ENCODE measurements around the gene DPP6. TPM values are rescaled to one million over a fixed set of nuclear protein-coding genes. Genes with fewer than 3 reads are reported as not detected.

DPP6 gene
- total and polyA plus RNA-seq, 9 donors = 3.3 to 11.5 (median 4.7) TPM

GRCh38 chr7:154837622-154838021, 785.4 kb downstream of the DPP6 start:
- DNase-seq = no peak
- H3K36me3 ChIP-seq (ENCODE audit: control insufficient read depth, insufficient read depth, low read length) = no peaks in the 10 kb centered on the region

GRCh38 chr7:154840086-154840485, 787.9 kb downstream of the DPP6 start:
- H3K36me3 ChIP-seq (ENCODE audit: control insufficient read depth, insufficient read depth, low read length) = no peaks in the 10 kb centered on the region
- H3K9me3 ChIP-seq (replicated peaks; ENCODE audit: control insufficient read depth, low read depth, low read length) = no peaks in the 10 kb centered on the region
- no peaks in the 10 kb centered on the region for H3K27me3 ChIP-seq (ENCODE audit: control insufficient read depth, insufficient read depth, low read length)
- H3K4me3 ChIP-seq (ENCODE audit: low read length) = no peak overlapping the region
- peaks cover 5% of the 10 kb centered on the region for H3K4me1 ChIP-seq (ENCODE audit: control insufficient read depth, insufficient read depth, low read length)
- WGBS (ENCODE audit: insufficient coverage) = 91% methylated on average over 4 of the region's 7 CpGs
- H3K27ac ChIP-seq (ENCODE audit: low read length) = no peak overlapping the region
- no peak for DNase-seq

More at GRCh38 chr7:154837622-154838021, 785.4 kb downstream of the DPP6 start:
- no CpG with 5 or more reads among the region's 5 CpGs for WGBS (ENCODE audit: insufficient coverage)
- Histone ChIP-seq H3K27me3 (ENCODE audit: control insufficient read depth, insufficient read depth, low read length) (no peaks in the 10 kb centered on the region), H3K4me1 (ENCODE audit: control insufficient read depth, insufficient read depth, low read length) (peaks cover 5% of the 10 kb centered on the region), H3K9me3 (replicated peaks; ENCODE audit: control insufficient read depth, low read depth, low read length) (no peaks in the 10 kb centered on the region), H3K27ac (ENCODE audit: low read length) (no peak overlapping the region), H3K4me3 (ENCODE audit: low read length) (no peak overlapping the region)

- DNase-seq = peak; percentile 48
- WGBS (ENCODE audit: insufficient coverage) = 22% methylated on average over 1 of the region's 18 CpGs
Observed at GRCh38 chr7:154841731-154842331, 789.6 kb downstream of the DPP6 start.

GRCh38 chr7:154842591-154842990, 790.4 kb downstream of the DPP6 start:
- H3K27me3 ChIP-seq (ENCODE audit: control insufficient read depth, insufficient read depth, low read length) = no peaks in the 10 kb centered on the region
- no peaks in the 10 kb centered on the region for H3K36me3 ChIP-seq (ENCODE audit: control insufficient read depth, insufficient read depth, low read length)
- no peaks in the 10 kb centered on the region for H3K4me1 ChIP-seq (ENCODE audit: control insufficient read depth, insufficient read depth, low read length)
- no peaks in the 10 kb centered on the region for H3K9me3 ChIP-seq (replicated peaks; ENCODE audit: control insufficient read depth, low read depth, low read length)
- WGBS (ENCODE audit: insufficient coverage) = 53% methylated on average over 3 of the region's 6 CpGs
- DNase-seq = no peak
- H3K27ac ChIP-seq (ENCODE audit: low read length) = no peak overlapping the region
- H3K4me3 ChIP-seq (ENCODE audit: low read length) = no peak overlapping the region

More at GRCh38 chr7:154841731-154842331, 789.6 kb downstream of the DPP6 start:
- no peaks in the 10 kb centered on the region for H3K4me1 ChIP-seq (ENCODE audit: control insufficient read depth, insufficient read depth, low read length)
- H3K27me3 ChIP-seq (ENCODE audit: control insufficient read depth, insufficient read depth, low read length) = no peaks in the 10 kb centered on the region
- no peaks in the 10 kb centered on the region for H3K36me3 ChIP-seq (ENCODE audit: control insufficient read depth, insufficient read depth, low read length)
- no peak overlapping the region for H3K4me3 ChIP-seq (ENCODE audit: low read length)
- no peak overlapping the region for H3K27ac ChIP-seq (ENCODE audit: low read length)
- no peaks in the 10 kb centered on the region for H3K9me3 ChIP-seq (replicated peaks; ENCODE audit: control insufficient read depth, low read depth, low read length)

- 93% methylated on average over 4 of the region's 5 CpGs for WGBS (ENCODE audit: insufficient coverage)
- H3K27ac ChIP-seq (ENCODE audit: low read length) = no peak overlapping the region
- no peaks in the 10 kb centered on the region for H3K4me1 ChIP-seq (ENCODE audit: control insufficient read depth, insufficient read depth, low read length)
- no peaks in the 10 kb centered on the region for H3K27me3 ChIP-seq (ENCODE audit: control insufficient read depth, insufficient read depth, low read length)
- no peaks in the 10 kb centered on the region for H3K9me3 ChIP-seq (replicated peaks; ENCODE audit: control insufficient read depth, low read depth, low read length)
- H3K36me3 ChIP-seq (ENCODE audit: control insufficient read depth, insufficient read depth, low read length) = no peaks in the 10 kb centered on the region
- H3K4me3 ChIP-seq (ENCODE audit: low read length) = no peak overlapping the region
- no peak for DNase-seq
Observed at GRCh38 chr7:154843670-154844237, 791.6 kb downstream of the DPP6 start.

- 55% methylated on average over 2 of the region's 5 CpGs for WGBS (ENCODE audit: insufficient coverage)
- DNase-seq = no peak
- Histone ChIP-seq H3K4me1 (ENCODE audit: control insufficient read depth, insufficient read depth, low read length) (no peaks in the 10 kb centered on the region), H3K9me3 (replicated peaks; ENCODE audit: control insufficient read depth, low read depth, low read length) (peaks cover 2% of the 10 kb centered on the region), H3K27me3 (ENCODE audit: control insufficient read depth, insufficient read depth, low read length) (no peaks in the 10 kb centered on the region), H3K36me3 (ENCODE audit: control insufficient read depth, insufficient read depth, low read length) (no peaks in the 10 kb centered on the region), H3K4me3 (ENCODE audit: low read length) (no peak overlapping the region), H3K27ac (ENCODE audit: low read length) (no peak overlapping the region)
Observed at GRCh38 chr7:154844499-154844898, 792.3 kb downstream of the DPP6 start.

GRCh38 chr7:154844955-154845354, 792.8 kb downstream of the DPP6 start:
- no peak overlapping the region for H3K27ac ChIP-seq (ENCODE audit: low read length)
- H3K27me3 ChIP-seq (ENCODE audit: control insufficient read depth, insufficient read depth, low read length) = no peaks in the 10 kb centered on the region
- WGBS (ENCODE audit: insufficient coverage) = no CpG with 5 or more reads among the region's 5 CpGs
- no peaks in the 10 kb centered on the region for H3K4me1 ChIP-seq (ENCODE audit: control insufficient read depth, insufficient read depth, low read length)
- H3K9me3 ChIP-seq (replicated peaks; ENCODE audit: control insufficient read depth, low read depth, low read length) = peaks cover 5% of the 10 kb centered on the region
- H3K36me3 ChIP-seq (ENCODE audit: control insufficient read depth, insufficient read depth, low read length) = no peaks in the 10 kb centered on the region
- DNase-seq = no peak
- no peak overlapping the region for H3K4me3 ChIP-seq (ENCODE audit: low read length)

- no peaks in the 10 kb centered on the region for H3K27me3 ChIP-seq (ENCODE audit: control insufficient read depth, insufficient read depth, low read length)
- peaks cover 9% of the 10 kb centered on the region for H3K9me3 ChIP-seq (replicated peaks; ENCODE audit: control insufficient read depth, low read depth, low read length)
- no peak overlapping the region for H3K27ac ChIP-seq (ENCODE audit: low read length)
- DNase-seq = no peak
- no peaks in the 10 kb centered on the region for H3K4me1 ChIP-seq (ENCODE audit: control insufficient read depth, insufficient read depth, low read length)
- no peaks in the 10 kb centered on the region for H3K36me3 ChIP-seq (ENCODE audit: control insufficient read depth, insufficient read depth, low read length)
- H3K4me3 ChIP-seq (ENCODE audit: low read length) = no peak overlapping the region
- WGBS (ENCODE audit: insufficient coverage) = 83% methylated on average over 1 of the region's 2 CpGs
Observed at GRCh38 chr7:154848464-154848863, 796.3 kb downstream of the DPP6 start.

GRCh38 chr7:154852205-154852604, 800.0 kb downstream of the DPP6 start:
- DNase-seq = no peak
- Histone ChIP-seq H3K9me3 (replicated peaks; ENCODE audit: control insufficient read depth, low read depth, low read length) (peaks cover 9% of the 10 kb centered on the region), H3K27me3 (ENCODE audit: control insufficient read depth, insufficient read depth, low read length) (no peaks in the 10 kb centered on the region), H3K27ac (ENCODE audit: low read length) (no peak overlapping the region), H3K36me3 (ENCODE audit: control insufficient read depth, insufficient read depth, low read length) (no peaks in the 10 kb centered on the region), H3K4me3 (ENCODE audit: low read length) (no peak overlapping the region), H3K4me1 (ENCODE audit: control insufficient read depth, insufficient read depth, low read length) (no peaks in the 10 kb centered on the region)
- WGBS (ENCODE audit: insufficient coverage) = 90% methylated on average over 2 of the region's 4 CpGs

GRCh38 chr7:154853063-154853726, 801.0 kb downstream of the DPP6 start:
- Histone ChIP-seq H3K27ac (ENCODE audit: low read length) (no peak overlapping the region), H3K27me3 (ENCODE audit: control insufficient read depth, insufficient read depth, low read length) (no peaks in the 10 kb centered on the region), H3K9me3 (replicated peaks; ENCODE audit: control insufficient read depth, low read depth, low read length) (peaks cover 9% of the 10 kb centered on the region), H3K4me3 (ENCODE audit: low read length) (no peak overlapping the region), H3K36me3 (ENCODE audit: control insufficient read depth, insufficient read depth, low read length) (no peaks in the 10 kb centered on the region), H3K4me1 (ENCODE audit: control insufficient read depth, insufficient read depth, low read length) (no peaks in the 10 kb centered on the region)
- no peak for DNase-seq
- 100% methylated on average over 1 of the region's 8 CpGs for WGBS (ENCODE audit: insufficient coverage)
